GM19467 (cell line): ENCODE measurements around the gene CAMK1D.

ENCODE experiments used
- ATAC-seq: cut with Tn5 transposase; IDR thresholded peaks from one replicate; pipeline ENCODE4 v1.9.1; 2021; ENCODE audit warnings: mild to moderate bottlenecking, moderate library complexity; ENCODE audit not compliant: unreplicated experiment

Gene CAMK1D

GRCh38 chr10:12615296-12616220 lies 266.2 kb downstream of the CAMK1D start:
- ATAC-seq = no peak

- no peak for ATAC-seq
Observed at GRCh38 chr10:12617191-12618175, 268.1 kb downstream of the CAMK1D start.

- ATAC-seq = no peak
Observed at GRCh38 chr10:12622016-12622415, 272.7 kb downstream of the CAMK1D start.

GRCh38 chr10:12622691-12623090 lies 273.3 kb downstream of the CAMK1D start:
- ATAC-seq = no peak

GRCh38 chr10:12625393-12626023 lies 276.2 kb downstream of the CAMK1D start:
- ATAC-seq = no peak

GRCh38 chr10:12628153-12628552 lies 278.8 kb downstream of the CAMK1D start:
- peak; percentile 60 for ATAC-seq

- ATAC-seq = no peak
Observed at GRCh38 chr10:12628964-12629766, 279.8 kb downstream of the CAMK1D start.

GRCh38 chr10:12629767-12630165 lies 280.4 kb downstream of the CAMK1D start:
- ATAC-seq = no peak

- ATAC-seq = no peak
Observed at GRCh38 chr10:12631216-12631615, 281.9 kb downstream of the CAMK1D start.

GRCh38 chr10:12631787-12632562 lies 282.6 kb downstream of the CAMK1D start:
- ATAC-seq = no peak

- no peak for ATAC-seq
Observed at GRCh38 chr10:12633776-12634620, 284.7 kb downstream of the CAMK1D start.

GRCh38 chr10:12634621-12634931 lies 285.2 kb downstream of the CAMK1D start:
- no peak for ATAC-seq

- no peak for ATAC-seq
Observed at GRCh38 chr10:12635127-12635541, 285.8 kb downstream of the CAMK1D start.

- ATAC-seq = no peak
Observed at GRCh38 chr10:12636571-12636970, 287.2 kb downstream of the CAMK1D start.

- no peak for ATAC-seq
Observed at GRCh38 chr10:12637649-12638048, 288.3 kb downstream of the CAMK1D start.

- ATAC-seq = no peak
Observed at GRCh38 chr10:12638103-12638502, 288.8 kb downstream of the CAMK1D start.

- ATAC-seq = no peak
Observed at GRCh38 chr10:12638781-12639180, 289.4 kb downstream of the CAMK1D start.
